Activated CD4-positive, CD25-positive, alpha-beta regulatory T cell treated with anti-CD3 and anti-CD28 coated beads, Interleukin-2, amount 50 U/mL, for 72 hours (primary cell): Measurements from ENCODE around the gene CDC42BPG.

Source experiments
- DNase-seq: peaks from one replicate; pipeline ENCODE4 v3.0.0; 2021

The CDC42BPG gene

DNA sequence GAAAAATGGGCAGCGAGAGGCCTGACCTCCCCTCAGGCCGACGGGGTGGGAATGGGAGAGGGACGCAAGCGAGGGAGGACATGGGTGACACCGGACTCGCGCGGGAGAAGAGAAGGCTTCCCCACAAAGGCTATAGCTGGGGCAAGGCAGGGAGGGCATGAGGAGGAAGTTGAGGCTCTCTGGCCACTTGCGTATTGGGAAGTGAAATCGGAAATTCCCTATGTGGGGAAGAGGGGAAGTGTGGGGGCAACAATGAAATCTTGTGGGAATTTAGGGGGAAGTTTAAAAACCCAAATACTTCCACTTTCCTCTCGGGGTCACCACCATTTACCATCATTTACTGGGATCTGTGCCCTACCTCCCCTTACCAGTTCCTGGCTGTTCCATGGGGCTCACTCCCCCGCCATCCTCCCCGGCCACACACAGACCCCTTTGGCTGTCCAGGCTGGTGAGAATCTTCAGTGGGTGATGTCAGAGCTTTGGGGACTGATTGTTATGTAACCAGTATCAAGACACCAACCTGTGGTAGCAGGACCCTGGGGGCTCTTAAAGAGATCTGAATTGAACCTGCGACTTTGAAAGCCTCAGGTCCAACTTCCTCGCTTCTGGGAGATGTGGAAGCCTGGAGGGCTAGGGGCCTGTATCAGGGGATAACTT lies 34.9 kb upstream of the CDC42BPG start:
- no peak for DNase-seq

GRCh38 chr11:64878494-64879243 lies 34.2 kb upstream of the CDC42BPG start, which contains the start of gene EHD1:
Gene EHD1, minus strand, starts transcription at chr11:64878621. Its CDS starts 157 bp downstream, at chr11:64878464.
- peak; percentile 98 for DNase-seq

GRCh38 chr11:64878223-64878493 lies 33.7 kb upstream of the CDC42BPG start:
- no peak for DNase-seq

- no peak for DNase-seq
Observed at GRCh38 chr11:64877390-64878222, 33.2 kb upstream of the CDC42BPG start.

DNA sequence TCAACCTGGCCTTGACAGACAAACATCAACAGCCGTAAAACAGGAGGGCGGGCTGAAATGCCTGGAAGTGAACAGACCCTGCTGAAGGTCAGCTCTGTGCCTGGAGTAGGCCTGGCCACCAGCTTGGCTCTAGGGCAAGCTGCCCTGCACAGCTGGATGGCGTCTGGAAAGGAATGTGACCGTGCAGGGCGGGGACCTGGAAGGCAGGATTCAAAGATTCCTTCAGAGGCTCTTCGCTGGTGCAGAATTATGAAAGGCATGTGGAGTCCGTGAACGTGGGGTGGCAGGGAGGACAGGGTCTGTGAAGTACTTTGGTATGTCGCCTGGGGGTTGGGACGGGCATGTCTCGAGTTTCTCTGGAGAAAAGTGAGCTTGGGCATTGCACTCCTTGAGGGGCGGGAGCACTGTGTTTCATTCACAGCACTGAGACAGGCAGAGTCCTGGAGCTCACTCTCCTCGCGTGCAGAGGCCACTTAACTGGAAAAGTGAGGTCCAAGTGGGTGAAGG lies 32.4 kb upstream of the CDC42BPG start:
- DNase-seq: no peak

DNA sequence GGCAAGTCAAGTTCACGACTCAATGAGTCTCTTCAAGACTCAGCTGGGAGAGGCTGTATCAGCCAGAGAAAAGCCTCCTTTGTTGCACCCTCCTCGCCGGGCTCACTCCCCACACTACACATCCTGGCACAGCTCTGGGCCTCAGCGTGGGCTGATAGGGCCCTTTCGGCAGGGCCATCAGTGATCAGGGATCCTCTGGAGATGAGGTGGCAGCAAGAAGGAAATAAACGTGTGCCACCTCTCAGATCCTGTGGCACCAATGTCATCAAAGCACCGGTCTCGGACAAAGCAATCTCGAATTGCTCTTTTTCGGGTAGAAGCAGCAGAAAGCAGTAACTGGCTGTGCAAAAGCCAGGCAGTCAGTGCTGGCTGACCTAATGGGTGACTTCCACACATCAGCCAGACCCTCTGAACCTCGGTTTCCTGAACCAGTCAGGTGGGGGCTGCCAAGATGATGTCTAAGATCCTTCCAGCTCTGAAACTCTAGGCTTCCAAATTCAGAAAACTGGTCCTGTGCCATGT lies 31.8 kb upstream of the CDC42BPG start:
- no peak for DNase-seq

DNA sequence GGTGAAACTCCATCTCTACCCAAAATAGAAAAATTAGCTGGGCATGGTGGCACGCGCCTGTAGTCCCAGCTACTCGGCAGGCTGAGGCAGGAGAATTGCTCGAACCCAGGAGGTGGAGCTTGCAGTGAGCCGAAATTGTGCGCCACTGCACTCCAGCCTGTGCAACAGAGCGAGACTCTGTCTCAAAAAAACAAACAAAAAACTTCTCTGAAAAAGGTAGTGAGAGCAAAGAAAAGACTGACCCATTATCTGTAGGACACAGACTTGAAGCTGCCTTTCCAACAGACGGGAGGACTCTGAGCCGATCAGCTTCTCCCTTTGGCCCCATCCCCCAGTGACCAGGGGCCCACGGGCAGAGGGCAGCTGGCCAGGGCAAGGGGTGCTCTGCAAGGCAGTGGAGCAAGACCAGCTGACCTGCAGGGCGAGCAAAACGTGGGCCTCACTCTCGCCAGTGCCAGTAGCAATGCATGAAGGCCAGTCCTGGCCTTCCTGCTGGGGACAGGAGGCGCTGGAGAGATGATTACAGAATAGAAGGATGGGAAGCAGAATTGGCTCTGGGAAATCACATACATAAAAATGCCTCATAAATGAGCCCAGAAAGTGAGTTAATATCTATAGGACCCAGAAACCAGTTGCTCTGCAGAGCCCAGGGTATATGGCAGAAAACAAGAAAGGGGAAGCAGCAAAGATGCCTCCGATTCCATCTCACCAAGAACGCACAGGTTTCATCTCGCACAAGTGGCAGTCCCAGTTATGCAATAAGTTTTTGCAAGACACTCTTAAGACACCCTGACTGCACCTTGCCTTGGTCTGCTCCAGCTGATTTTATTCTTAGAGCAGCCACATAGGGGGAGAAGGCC lies 31.1 kb upstream of the CDC42BPG start:
- no peak for DNase-seq

DNA sequence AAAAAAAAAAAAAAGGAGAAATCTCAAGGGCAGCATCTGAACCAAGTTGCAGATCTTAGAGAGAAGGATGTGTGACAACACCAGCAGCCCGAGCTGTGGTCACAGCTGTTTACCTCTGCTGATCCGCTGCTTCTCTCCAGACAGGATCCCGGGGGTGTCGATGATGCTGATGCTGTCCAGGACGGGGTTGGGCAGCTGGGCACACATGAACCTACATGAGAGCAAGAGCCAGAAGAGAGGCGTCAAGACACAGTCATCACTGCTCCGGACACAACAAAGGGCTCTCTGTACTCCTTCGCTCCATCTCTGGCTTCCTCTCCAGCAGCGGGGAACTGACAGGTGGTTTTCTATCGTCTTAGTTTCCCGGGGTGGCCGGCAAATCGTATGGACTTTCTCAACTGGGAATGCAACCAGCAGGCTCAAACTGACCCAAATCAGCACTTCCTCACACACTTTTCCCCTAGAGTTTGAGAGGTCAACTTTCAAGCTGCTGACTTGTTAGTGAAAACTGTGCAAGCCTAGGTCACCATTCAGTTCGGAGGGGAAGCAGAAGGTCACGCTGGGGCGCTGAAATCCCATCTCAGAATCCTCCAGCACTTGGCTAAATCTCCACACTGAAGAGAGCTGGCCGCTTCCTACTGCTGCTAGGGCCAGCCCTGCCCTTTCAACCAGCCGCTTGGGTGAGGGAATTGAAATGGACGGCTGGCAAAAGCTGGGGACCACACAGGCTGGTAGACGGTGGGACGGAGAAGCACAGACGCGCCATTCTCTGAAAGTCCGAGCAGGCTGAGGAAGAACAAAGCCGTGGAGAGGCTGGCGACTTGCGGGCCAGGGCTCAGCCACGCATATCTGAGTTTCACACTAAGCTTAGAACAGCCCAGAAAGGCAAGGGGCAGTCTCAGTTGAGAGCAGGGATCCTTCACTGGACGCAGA lies 30.1 kb upstream of the CDC42BPG start:
- no peak for DNase-seq

DNA sequence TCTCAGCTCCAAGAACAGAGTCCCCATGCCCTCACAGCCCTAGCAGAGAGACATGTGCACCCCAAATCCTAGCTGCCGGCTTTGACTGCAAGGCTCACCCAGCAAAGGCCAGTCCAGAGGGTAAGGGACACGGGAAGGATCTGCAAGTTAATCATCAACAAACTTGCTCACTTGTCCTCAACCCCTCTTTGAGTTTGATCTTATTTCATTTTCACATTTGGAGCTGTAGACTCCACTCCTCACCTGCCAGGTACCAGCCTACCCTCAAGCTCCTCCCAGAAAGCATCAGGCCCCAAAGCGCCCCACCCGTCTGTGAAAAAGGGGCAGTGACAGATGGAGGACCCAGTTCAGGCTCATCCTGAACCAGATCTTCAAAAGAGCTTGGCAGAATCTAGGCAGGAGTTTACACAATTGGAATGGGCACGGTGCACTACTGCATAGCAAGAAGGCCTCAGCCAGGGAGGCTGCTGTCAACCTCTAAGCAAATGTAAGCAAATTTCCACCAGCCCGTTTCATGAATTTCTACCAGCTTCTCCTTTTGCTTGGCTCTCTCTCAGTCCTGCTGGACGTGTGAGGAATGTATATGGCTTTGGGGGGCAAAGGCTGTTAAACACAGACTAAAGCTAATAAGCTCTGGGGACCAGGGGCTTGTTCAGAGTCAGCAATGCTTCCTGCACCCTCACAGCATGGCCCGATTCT lies 28.5 kb upstream of the CDC42BPG start:
- no peak for DNase-seq

DNA sequence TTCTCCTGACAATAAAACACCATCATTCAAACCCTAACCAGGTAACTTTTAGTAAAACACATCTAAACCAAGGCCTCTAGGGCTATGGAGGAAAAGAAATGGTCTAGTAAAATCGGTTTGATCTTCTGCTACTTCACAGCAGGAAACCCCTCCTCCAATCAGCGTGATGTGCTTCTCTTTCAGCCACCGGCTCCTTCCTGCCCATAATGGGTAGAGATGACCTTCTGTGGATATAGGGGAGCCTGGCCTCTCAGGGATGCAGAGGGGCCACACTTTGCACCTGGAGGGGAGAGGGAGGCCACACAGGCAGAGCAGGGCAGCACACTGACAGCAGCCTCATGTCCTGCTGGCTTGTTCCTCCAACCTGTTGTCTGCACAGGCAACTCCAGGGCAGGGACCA lies 27.0 kb upstream of the CDC42BPG start:
- DNase-seq: no peak

- no peak for DNase-seq
Observed at GRCh38 chr11:64870893-64871466, 26.5 kb upstream of the CDC42BPG start.

DNA sequence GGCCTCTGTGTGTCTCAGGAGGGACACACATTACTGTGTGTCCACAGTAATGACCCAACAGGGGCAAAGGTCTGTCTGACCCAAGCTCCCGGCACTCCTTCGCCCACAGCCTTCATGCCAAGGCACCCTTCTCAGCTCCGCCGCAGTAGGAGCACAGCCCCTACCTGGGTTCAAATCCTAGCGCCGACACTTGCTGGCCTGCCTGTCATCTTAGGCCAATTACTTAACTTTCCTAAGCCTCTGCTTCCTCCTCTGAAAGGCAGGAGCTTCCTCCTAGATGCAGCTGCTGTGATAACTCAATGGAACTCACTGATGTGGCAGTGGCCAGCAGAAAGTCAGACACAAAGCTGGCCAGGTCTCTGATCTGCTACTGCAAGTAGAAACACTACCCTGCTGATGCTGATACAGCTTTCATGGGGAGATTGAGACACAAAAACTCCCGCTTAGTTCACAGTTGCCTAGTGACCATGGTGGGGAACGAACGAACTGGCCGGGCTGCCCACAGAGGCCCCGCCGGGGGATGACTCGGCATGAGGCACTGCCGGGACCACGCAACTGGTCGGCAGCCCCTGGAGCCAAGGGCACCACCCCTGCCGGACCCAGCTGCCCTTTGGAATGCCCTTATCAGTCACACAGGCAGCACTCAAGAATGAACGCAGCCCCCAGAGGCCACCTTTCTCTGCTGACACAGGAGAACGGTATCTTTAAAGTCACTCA lies 25.9 kb upstream of the CDC42BPG start:
- no peak for DNase-seq

- DNase-seq: no peak
Observed at GRCh38 chr11:64869571-64870175, 25.2 kb upstream of the CDC42BPG start.

GRCh38 chr11:64868904-64869570 lies 24.6 kb upstream of the CDC42BPG start:
- DNase-seq: peak; percentile 52

DNA sequence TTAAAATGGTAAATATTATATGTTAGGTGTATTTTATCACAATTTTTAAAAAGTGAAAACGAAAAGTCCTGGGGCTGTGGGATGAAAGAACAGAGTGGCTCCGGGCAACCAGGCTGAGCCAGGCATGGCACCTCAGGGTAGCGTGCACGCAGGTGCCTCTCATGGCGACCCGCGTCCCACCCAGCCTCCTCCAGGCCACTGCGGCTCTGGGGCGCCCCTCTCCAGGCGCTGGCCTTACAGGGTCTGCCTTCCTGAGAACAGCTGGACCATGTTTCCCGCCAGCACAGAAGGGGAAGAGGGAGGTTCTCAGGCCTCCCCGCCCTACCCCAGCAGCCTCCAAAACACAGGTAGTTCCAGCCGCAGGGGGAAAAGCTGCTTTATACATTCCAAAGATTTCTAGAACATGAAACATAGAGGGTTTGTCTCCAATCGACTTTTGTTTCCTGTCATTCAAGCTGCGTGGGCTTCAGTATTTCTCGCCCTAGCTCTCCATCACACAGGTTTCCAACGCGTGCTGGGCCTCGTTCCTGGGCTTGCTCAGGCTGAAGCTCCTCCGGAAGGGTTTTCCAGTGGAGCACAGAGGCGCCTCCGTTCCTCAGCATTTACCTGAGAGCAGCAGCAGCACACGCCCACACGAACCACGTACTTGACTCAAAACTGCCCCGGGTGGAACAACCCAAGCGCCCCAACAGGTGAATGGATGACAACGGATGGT lies 23.5 kb upstream of the CDC42BPG start:
- no peak for DNase-seq

DNA sequence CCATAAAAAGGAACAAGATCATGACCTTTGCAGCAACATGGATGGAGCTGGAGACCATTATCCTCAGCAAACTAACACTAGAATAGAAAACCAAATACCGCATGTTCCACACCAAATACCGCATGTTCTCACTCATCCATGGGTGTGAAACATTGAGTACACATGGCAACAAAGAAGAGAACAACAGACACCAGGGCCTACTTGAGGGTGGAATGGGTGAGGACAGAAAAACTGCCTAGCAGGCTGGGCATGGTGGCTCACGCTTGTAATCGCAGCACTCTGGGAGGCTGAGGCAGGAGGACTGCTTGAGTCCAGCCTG lies 21.7 kb upstream of the CDC42BPG start:
- no peak for DNase-seq

DNA sequence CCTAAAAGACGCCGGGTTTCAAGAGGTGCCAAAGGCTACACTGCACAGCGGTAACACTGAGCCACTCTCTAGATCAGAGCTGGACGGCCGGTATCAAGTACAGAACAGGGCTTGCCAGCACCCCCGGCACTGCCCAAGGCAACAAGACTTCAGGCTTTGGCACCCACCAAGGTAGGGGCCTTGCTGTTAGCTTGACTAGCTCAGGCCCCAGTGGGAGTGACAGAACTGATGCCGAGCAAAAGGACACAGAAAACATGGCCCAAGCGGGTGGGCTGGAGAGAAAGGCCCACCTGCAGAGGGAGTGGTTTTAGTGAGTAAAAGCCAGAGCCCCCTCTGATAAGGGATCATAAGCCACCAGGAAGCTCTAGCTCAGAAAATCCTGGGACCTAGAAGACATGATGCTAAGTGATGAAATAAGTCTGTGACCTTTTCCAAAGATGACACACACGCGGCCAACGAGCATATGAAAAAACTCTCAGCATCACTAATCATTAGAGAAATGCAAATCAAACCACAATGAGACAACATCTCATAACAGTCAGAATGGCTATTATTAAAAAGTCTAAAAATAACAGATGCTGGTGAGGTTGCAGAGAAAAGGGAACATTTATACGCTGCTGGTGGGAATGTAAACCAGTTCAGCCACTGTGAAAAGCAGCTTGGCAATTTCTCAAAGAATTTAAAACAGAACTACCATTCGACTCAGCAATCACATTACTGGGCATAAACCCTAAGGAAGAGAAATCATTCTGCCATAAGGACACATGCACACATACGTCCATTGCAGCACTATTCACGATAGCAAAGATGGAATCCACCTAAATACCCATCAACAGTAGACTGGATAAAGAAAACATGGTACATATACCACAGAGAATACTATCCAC lies 21.1 kb upstream of the CDC42BPG start:
- no peak for DNase-seq
